H1 (cell line): ENCODE measurements around the gene RALGAPA2. TPM values are rescaled to one million over a fixed set of nuclear protein-coding genes. Genes with fewer than 3 reads are reported as not detected.

ENCODE experiments used
- CBX5 ChIP-seq: fragments of 300-800, 300-1000 bp; sonication (generic); IDR thresholded peaks from 2 replicates; pipeline ENCODE4 v1.7.1; 2016; ENCODE audit warnings: antibody characterized with exemption, low read length, low read depth
- polyA plus RNA-seq, 7 experiments: library from polyadenylated mRNA; depleted of rRNA in 3 of 7; stranded (reverse) in 5 of 7; unstranded in 2 of 7; fragments of >200 nt in 5 of 7; fragments of 200-250 nt in 2 of 7; gene quantifications; 1 replicate in 5 of 7; 2 replicates in 1 of 7; 4 replicates in 1 of 7; pipeline versions ENCODE4 v1.2.1 to v1.2.3, GENCODE V29; 2011 to 2013; ENCODE audit warnings: missing spikeins in 2 of 7, mixed read lengths in 2 of 7
- total RNA-seq: library from RNA; stranded (reverse); fragmentation: NEBNext Ultra II Directional; extraction: Animal tissue kit (Norgen Biotek cat#: 25700); gene quantifications from 2 replicates; pipeline ENCODE4 v1.2.1, GENCODE V29; 2021

RALGAPA2 gene
- total and polyA plus RNA-seq, 2 of the 8 experiments (the other 6 are each of a cell fraction or from before 2014, with no cell fraction given): 5.1 to 25.5 TPM

- TF ChIP-seq CBX5: no peak
These were observed 181.9 kb downstream of the RALGAPA2 start (continued) for GRCh38 chr20:20530428-20531151.
